NCI-H526 (cell line): ENCODE measurements around the gene ZNF454.

Experiments used
- DNase-seq, 2 experiments: peaks; one replicate each; lab custom pipeline; 2025; lab: John Stamatoyannopoulos, UW

Gene ZNF454

DNA sequence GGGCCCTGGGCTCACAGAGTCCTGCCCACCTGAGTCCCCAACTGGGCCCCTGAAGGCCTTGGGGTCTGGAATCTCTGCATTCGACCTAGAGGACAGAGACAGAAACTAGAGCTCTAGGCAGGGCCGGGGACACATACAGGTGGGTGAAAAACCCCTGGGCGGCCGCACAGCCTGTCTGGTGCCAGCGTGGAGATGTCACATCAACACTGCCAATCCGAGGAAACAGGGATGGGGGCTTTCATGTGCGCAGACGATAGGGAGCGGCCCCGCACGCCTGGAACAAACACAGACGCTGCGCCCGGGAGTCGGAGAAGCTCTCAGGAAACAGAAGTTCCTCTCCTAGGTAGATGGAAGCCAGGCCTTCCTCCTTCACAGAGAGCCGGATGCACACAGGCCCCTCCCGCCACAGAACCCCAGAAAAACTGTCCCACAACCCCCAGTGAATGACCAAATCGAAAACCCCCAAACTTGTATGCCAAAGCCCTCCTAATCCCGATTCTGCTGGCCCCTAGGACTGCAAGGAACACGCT is 52.3 kb downstream of the ZNF454 start:
- DNase-seq = no peak

DNA sequence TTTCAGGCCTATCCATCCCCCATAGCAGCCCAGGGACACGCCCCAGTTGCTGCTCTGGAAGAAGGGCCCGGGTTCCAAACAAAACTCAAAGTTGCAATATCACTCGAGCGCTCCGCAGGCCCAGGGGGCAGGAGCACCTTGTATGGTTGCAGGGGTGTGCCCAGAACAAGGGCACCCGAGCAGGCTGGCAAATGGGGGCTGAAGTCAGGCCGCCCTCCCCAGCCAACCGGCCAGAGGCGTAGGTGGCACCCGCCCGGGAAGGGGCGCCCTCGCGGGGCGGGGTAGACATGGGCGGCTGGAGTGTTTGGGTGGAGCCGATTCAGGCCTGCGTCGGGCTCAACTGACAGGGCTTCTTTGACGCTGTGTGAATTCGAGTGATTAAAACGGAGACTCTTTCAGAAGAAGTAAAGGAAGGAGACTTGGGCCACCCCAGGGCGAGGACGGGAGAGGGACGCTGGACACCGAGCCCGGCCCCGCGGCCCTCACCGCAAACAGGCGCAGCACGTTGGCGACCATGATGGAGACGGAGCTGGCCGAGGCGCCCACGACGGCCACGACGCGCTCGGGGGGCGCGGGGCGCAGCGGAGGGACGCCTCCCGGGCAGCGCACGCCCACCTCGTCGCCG is 53.1 kb downstream of the ZNF454 start:
- DNase-seq = no peak

DNA sequence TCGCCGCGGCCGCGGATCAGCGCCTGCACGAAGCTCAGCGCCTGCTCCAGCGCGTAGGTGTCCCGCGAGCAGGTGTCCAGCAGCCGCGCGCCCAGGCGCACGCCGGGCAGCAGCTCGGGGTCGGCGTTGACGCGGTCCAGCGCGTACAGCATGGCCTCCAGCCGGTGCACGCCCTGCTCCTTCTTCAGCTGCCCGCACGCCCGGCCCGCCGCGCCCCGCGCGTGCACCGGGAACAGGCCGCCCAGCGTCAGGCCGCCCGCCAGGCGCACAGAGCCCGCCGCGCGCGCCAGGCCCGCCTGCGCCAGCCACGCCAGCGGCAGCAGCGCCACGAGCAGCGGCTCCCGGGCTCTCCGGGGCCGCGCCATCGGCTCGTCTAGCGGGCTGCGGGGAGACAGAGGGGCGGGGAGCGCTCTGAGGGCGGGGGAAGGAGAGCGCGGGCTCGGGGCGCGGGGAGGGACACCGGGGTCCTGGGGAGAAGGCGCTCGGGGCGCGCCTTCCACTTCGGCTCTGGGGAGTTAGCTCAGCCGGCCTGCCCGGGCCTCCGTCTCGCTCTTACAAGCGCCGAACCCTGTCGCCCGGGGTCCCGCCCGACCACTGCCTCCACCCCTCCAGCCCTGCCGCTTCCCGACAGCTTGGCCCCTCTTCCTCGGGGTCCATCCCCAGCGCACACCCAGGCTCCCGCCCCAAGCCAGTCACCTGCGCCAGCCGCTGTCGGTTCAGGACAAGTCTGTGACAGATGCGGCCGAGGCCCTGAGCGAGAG is 53.8 kb downstream of the ZNF454 start, which contains the start of gene GRM6:
GRM6 (minus strand) TSS at position 741 of the 761 bp plus-strand sequence; CDS start at position 365, 376 bp downstream.
- DNase-seq = no peak

DNA sequence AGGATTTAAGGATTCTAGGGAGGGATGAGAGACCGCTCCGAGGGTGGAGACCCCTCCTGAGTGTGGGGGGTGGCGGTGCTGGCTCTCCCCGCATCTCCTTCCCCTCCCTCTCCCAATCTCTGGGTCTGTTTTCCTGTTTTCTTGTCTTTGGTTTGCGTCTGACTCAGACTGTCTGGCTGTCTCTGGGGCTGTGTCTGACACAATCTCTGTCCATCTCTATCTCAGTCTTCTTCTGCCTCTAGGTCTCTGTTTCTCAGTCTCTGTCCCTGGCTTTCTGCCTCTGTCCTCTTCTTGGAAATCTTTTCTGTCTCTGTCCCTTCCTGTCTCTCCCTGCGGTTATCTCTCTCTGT is 54.3 kb downstream of the ZNF454 start:
- no peak for DNase-seq

DNA sequence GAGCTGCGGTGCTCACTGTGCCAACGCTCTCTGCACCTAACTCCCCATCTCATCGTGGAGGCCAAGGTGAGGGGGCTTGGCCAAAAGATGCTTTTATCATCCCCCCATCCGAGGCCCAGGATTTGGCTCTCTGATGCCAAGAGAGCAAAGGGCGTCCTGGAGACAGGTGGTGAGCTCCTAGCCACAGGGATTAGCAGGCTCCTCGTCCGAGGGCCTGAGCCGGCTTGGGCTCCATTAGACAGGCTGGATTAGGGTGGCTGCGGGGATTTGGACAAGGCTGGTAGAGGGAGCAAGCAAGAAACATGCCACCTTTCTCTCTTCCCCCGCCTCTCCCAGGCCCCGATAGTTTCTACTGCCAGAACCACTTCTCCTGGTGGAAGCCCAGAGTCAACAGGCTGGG is 55.2 kb downstream of the ZNF454 start:
- DNase-seq = no peak

DNA sequence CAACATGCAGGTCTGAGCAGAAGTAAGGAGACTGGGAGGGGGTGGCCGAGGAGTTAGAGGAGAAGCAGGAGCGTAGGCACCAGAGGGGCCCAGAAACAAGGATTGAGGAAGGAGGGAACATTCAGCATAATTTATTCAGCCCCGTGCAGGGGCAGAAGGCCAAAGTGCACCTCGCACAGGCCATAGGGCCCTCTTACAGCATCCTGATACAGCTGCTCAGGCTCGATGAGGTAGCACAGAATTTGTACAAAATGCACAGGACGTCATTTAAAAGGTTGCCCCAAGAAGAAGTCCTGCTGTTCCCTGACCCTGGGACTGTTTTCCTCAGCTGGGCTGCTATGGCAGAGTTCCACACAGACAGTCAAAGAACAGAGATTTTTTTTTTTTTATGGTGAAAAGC is 56.2 kb downstream of the ZNF454 start:
- DNase-seq = no peak

DNA sequence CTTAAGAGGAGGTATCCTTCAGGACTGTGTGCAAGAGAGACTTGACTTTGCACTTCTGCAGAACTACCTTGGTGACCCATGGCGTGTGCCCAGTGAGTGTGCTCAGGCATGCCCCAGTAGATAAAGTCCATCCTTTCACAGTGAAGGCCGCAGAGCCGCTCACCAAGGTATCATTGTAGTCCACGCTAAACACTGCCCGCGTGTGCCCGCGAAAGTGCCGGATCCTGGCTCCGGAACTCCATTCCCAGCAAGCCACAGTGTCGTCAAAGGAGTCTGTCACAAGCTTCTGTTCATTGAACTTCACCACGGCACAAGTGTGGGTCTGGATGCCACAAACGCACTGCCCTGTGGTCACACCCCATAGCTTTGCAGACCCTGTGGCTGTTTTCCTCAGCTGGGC is 57.4 kb downstream of the ZNF454 start:
- no peak for DNase-seq

DNA sequence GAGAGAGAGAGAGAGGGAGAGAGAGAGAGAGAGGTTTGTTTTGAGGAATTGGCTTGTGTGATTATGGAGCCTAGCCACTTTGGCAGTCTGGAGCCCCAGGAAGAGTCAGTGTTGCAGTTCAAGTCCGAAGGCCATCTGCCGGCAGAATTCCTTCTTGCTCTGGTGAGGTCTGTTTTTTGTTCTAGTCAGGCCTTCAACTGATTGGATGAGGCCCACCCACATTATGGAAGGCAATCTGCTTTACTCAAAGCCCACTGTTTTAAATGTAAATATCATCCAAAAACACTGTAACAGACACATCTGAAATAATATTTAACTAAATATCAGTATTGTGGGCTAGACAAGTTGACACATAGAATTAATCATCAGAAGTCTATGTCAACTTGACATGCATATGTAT is 65.6 kb downstream of the ZNF454 start:
- no peak for DNase-seq

DNA sequence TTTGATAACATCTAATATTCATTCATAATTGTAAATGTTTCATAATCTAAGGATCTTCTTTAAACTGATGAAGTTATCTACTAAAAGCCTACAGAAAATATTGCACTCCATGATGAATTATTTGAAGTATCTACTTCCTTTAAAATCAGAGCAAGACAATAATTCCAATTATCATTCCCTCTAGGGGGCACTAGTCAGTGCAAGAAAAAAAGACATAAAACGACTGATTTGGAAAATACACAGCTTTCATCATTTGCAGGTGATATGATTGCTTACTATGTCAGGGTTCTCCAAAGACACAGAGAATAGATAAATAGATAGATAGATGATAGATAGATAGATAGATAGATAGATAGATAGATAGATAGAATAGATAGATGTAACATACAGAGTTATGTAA is 67.7 kb downstream of the ZNF454 start:
- DNase-seq = no peak
